ENCODE measurements around the gene HDAC8.
"Not testable (repeated sequence)": the region's sequence is repeated elsewhere in the genome, so short reads cannot be mapped to it uniquely, and the experiment has no call there.

The HDAC8 gene

GRCh38 chrX:72465889-72466288, 106.8 kb downstream of the HDAC8 start:
- no peak for TF ChIP-seq CTCF (IDR thresholded peaks at IDR 0.05; ENCODE audit: control insufficient read depth, insufficient read depth, low read depth, low read length, missing control alignments)
- no peak for DNase-seq (ENCODE audit: low read depth)

GRCh38 chrX:72461766-72462165, 110.9 kb downstream of the HDAC8 start:
- no peak for TF ChIP-seq CTCF (IDR thresholded peaks at IDR 0.05; ENCODE audit: control insufficient read depth, insufficient read depth, low read depth, low read length, missing control alignments)
- no peak overlapping the region for H3K4me3 ChIP-seq (ENCODE audit: control insufficient read depth, low read depth, low read length)
- no peak for DNase-seq (ENCODE audit: low read depth)

More at GRCh38 chrX:72465889-72466288, 106.8 kb downstream of the HDAC8 start:
- H3K4me3 ChIP-seq (ENCODE audit: control insufficient read depth, low read depth, low read length), result no peak overlapping the region

- H3K4me3 ChIP-seq (ENCODE audit: control insufficient read depth, low read depth, low read length), result no peak overlapping the region
- TF ChIP-seq CTCF (IDR thresholded peaks at IDR 0.05; ENCODE audit: control insufficient read depth, insufficient read depth, low read depth, low read length, missing control alignments), result no peak
- DNase-seq (ENCODE audit: low read depth), result no peak
Measured at GRCh38 chrX:72461288-72461687, 111.4 kb downstream of the HDAC8 start.

GRCh38 chrX:72460715-72461114, 111.9 kb downstream of the HDAC8 start:
- no peak for DNase-seq (ENCODE audit: low read depth)
- H3K4me3 ChIP-seq (ENCODE audit: control insufficient read depth, low read depth, low read length), result no peak overlapping the region
- TF ChIP-seq CTCF (IDR thresholded peaks at IDR 0.05; ENCODE audit: control insufficient read depth, insufficient read depth, low read depth, low read length, missing control alignments), result no peak

- DNase-seq (ENCODE audit: low read depth); H3K4me3 ChIP-seq (ENCODE audit: control insufficient read depth, low read depth, low read length): not testable (repeated sequence)
Measured at GRCh38 chrX:72449034-72449433, 123.6 kb downstream of the HDAC8 start.

GRCh38 chrX:72440764-72441163, 131.9 kb downstream of the HDAC8 start:
- not testable (repeated sequence) for H3K4me3 ChIP-seq (ENCODE audit: control insufficient read depth, low read depth, low read length); DNase-seq (ENCODE audit: low read depth)

- DNase-seq (ENCODE audit: low read depth), result no peak
- no peak overlapping the region for H3K4me3 ChIP-seq (ENCODE audit: control insufficient read depth, low read depth, low read length)
- no peak for TF ChIP-seq CTCF (IDR thresholded peaks at IDR 0.05; ENCODE audit: control insufficient read depth, insufficient read depth, low read depth, low read length, missing control alignments)
Measured at GRCh38 chrX:72436010-72436409, 136.6 kb downstream of the HDAC8 start.

GRCh38 chrX:72430405-72430968, 142.2 kb downstream of the HDAC8 start:
- TF ChIP-seq CTCF (IDR thresholded peaks at IDR 0.05; ENCODE audit: control insufficient read depth, insufficient read depth, low read depth, low read length, missing control alignments), result no peak
- DNase-seq (ENCODE audit: low read depth), result no peak
- no peak overlapping the region for H3K4me3 ChIP-seq (ENCODE audit: control insufficient read depth, low read depth, low read length)

Data from AG09309 (cell line).